GM12878 (cell line): Measurements from ENCODE around the gene TTC1. TPM values are rescaled to one million over a fixed set of nuclear protein-coding genes. Genes with fewer than 3 reads are reported as not detected.

Source experiments
- BACH1 ChIP-seq: fragments of 450-650 bp; IDR thresholded peaks from 2 replicates; pipeline ENCODE4 v1.6.1; 2017; ENCODE audit warnings: mild to moderate bottlenecking, borderline replicate concordance
- BCLAF1 ChIP-seq: fragments of 450-650 bp; IDR thresholded peaks from 2 replicates; pipeline ENCODE4 v1.6.1; 2017; ENCODE audit warnings: antibody characterized with exemption, mild to moderate bottlenecking, moderate library complexity
- BHLHE40 ChIP-seq, 2 experiments: fragments of 450-650 bp in 1 of 2; IDR thresholded peaks; 2 replicates each; pipeline ENCODE4 v1.6.1; 2011 to 2017; ENCODE audit warnings: low read depth in 2 of 2, borderline replicate concordance in 1 of 2, improper control_type of control experiment in 1 of 2, low read length in 1 of 2, mild to moderate bottlenecking in 1 of 2
- CREB1 ChIP-seq: IDR thresholded peaks from 2 replicates; pipeline ENCODE4 v1.6.1; 2012; ENCODE audit warnings: low read depth, mild to moderate bottlenecking, inconsistent platforms
- IKZF1 ChIP-seq: fragments of 450-650 bp; conservative IDR thresholded peaks from 2 replicates; pipeline ENCODE4 v1.6.1; 2017; ENCODE audit warnings: antibody characterized with exemption, mild to moderate bottlenecking
- MEF2A ChIP-seq: IDR thresholded peaks from 2 replicates; pipeline ENCODE4 v1.6.1; 2011; ENCODE audit warnings: low read depth, mild to moderate bottlenecking, low read length, moderate library complexity; ENCODE audit not compliant: insufficient read depth
- MLLT1 ChIP-seq: fragments of 450-650 bp; IDR thresholded peaks from 2 replicates; pipeline ENCODE4 v1.6.1; 2016; ENCODE audit warnings: mild to moderate bottlenecking
- NBN ChIP-seq: fragments of 450-650 bp; IDR thresholded peaks from 2 replicates; pipeline ENCODE4 v1.6.1; 2016
- NR2C2 ChIP-seq: IDR thresholded peaks from 2 replicates; pipeline ENCODE4 v1.6.1; 2011; ENCODE audit warnings: borderline replicate concordance, low read depth; ENCODE audit not compliant: control insufficient read depth, insufficient read length
- RCOR1 ChIP-seq: conservative IDR thresholded peaks from 2 replicates; pipeline ENCODE4 v1.6.1; 2012; ENCODE audit warnings: low read depth, low read length, improper control_type of control experiment
- RFX5 ChIP-seq: IDR thresholded peaks from 2 replicates; pipeline ENCODE4 v1.6.1; 2011; ENCODE audit warnings: low read depth, low read length, improper control_type of control experiment
- SREBF2 ChIP-seq: IDR thresholded peaks from 2 replicates; pipeline ENCODE4 v1.6.1; 2012; ENCODE audit warnings: mild to moderate bottlenecking, low read length
- SUZ12 ChIP-seq: fragments of 200-600 bp; sonication (generic); IDR thresholded peaks from one replicate; pipeline ENCODE4 v1.6.1; 2018; ENCODE audit warnings: antibody characterized with exemption, mild to moderate bottlenecking; ENCODE audit not compliant: unreplicated experiment
- ZBED1 ChIP-seq: IDR thresholded peaks from 2 replicates; pipeline ENCODE4 v1.6.1; 2016; ENCODE audit warnings: borderline replicate concordance
- ZBTB40 ChIP-seq: fragments of 450-650 bp; IDR thresholded peaks from 2 replicates; pipeline ENCODE4 v1.6.1; 2016; ENCODE audit warnings: mild to moderate bottlenecking, moderate library complexity, borderline replicate concordance
- ZNF274 ChIP-seq: IDR thresholded peaks from one replicate; pipeline ENCODE4 v1.8.0; 2011; ENCODE audit not compliant: insufficient read length, insufficient read depth
- polyA plus RNA-seq, 11 experiments: library from polyadenylated mRNA; depleted of rRNA in 4 of 11; unstranded in 6 of 11; stranded (reverse) in 5 of 11; fragments of >200 nt; fragmentation: Nextera tagmentation in 4 of 11; fragmentation: Illumina TruSeq in 1 of 11; extraction: Ambion mirVana in 4 of 11; extraction: Trizol in 1 of 11; gene quantifications; 1 replicate in 1 of 11; 2 replicates in 10 of 11; pipeline versions ENCODE4 v1.2.1 to v1.2.3, GENCODE V29; 2011 to 2016; ENCODE audit warnings: inconsistent platforms in 2 of 11, missing spikeins in 2 of 11, low read depth in 1 of 11
- total RNA-seq, 4 experiments: library from RNA; depleted of rRNA in 3 of 4; stranded (reverse); fragments of >200 nt in 3 of 4; fragmentation: Illumina TruSeq in 1 of 4; extraction: Trizol in 1 of 4; gene quantifications; 2 replicates each; pipeline versions ENCODE4 v1.2.1 to v1.2.3, GENCODE V29; 2013 to 2021

TTC1 gene
- total and polyA plus RNA-seq, 10 of the 15 experiments (the other 5 are each of a cell fraction or from before 2014, with no cell fraction given) = 46.6 to 160 (median 92.3) TPM

DNA sequence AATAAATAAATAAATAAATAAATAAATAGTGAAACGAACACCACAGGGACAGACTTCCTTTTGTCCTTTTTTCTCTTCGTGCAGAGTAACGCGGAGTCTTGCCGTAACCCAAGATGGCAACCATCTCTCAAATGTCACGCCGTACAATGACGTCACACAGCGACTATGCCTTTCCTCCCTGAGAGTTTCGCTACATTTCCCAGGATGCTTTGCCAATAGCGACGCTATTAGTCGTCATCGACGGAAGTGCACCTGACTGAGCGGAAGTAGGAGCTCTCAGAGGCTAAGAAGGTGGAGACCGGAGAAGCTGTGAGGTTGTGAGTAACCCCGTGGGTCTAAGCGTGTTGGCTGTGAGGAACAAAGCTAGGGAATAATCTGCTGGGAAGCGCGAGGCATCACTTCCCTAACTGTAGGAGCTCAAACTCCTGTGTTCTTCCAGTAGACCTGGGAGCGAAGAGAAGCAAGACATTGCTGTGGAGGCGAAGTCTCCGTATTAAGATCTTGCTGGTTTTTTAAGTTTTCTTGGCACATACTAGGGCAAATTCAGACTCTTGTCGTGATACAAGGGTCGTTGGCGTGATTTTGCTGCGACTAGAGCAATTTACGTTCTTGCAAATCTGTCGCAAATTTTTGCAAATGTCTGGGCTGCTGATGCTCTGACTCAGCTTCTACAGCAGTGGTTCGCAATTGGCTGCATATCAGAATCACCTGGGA, at the start of gene TTC1 (continued):
- TF ChIP-seq ZBTB40 (peak; percentile 94), BHLHE40 (IDR thresholded peaks at IDR 0.05; ENCODE audit: borderline replicate concordance in 1 of 2, low read depth in 2 of 2, low read length in 1 of 2) (peak; percentile 91 to 92), CREB1 (peak; percentile 100), RFX5 (peak; percentile 78; the same call in 1 of the 2 replicates), BACH1 (no peak; the same call in 1 of the 2 replicates), ZNF274 (no peak), ZBED1 (peak; percentile 48; the same call in 1 of the 2 replicates), SUZ12 (no peak), NR2C2 (no peak), SREBF2 (0 out of 2 replicates have a peak, but pooled peaks have one; percentile 44), NBN (peak; percentile 100), MEF2A (no peak), BCLAF1 (no peak), MLLT1 (no peak), IKZF1 (peak; percentile 90), RCOR1 (peak; percentile 97; the same call in 1 of the 2 replicates)
